B cell (primary cell): Measurements from ENCODE around the gene POLN. TPM values are rescaled to one million over a fixed set of nuclear protein-coding genes. Genes with fewer than 3 reads are reported as not detected.

ENCODE experiments used
- ATAC-seq: fragments of 200-7000 bp; cut with Tn5 transposase; one replicate; pipeline ENCODE4 v1.10.0; 2021; ENCODE audit warnings: low read depth, mild to moderate bottlenecking, moderate number of reproducible peaks, moderate library complexity
- CTCF ChIA-PET: fragments of 350-600 bp; sonication (Branson Sonifier 250); formaldehyde crosslinking; loops from one replicate; lab custom pipeline; 2021; ENCODE audit warnings: antibody characterized with exemption, inconsistent platforms; lab: Charles Lee
- POLR2A ChIA-PET: fragments of 350-600 bp; sonication (Branson Sonifier 250); formaldehyde crosslinking; loops from one replicate; lab custom pipeline; 2021; ENCODE audit warnings: antibody characterized with exemption; lab: Charles Lee
- DNase-seq: peaks from one replicate; pipeline ENCODE4 v3.0.0; 2013
- H2AFZ ChIP-seq: 2 replicates; pipeline ENCODE4 v1.6.1; 2012; ENCODE audit warnings: mild to moderate bottlenecking, low read depth, low read length; ENCODE audit not compliant: insufficient read depth, poor library complexity, severe bottlenecking
- H3K27ac ChIP-seq, 2 donors: 1 replicate in 1 of 2; 2 replicates in 1 of 2; pipeline ENCODE4 v1.5.1; 2012 to 2013; ENCODE audit warnings: low read length in 2 of 2, mild to moderate bottlenecking in 2 of 2, moderate library complexity in 1 of 2
- H3K27me3 ChIP-seq, 4 experiments: fragments of 200-600 bp in 1 of 4; sonication (generic) in 1 of 4; replicated peaks in 1 of 4; 1 replicate in 2 of 4; 2 replicates in 2 of 4; pipeline versions ENCODE4 v1.6.1 to v1.7.0; 2013 to 2016; ENCODE audit warnings: low read length in 3 of 4, mild to moderate bottlenecking in 2 of 4, mixed read lengths in 1 of 4, moderate library complexity in 1 of 4; ENCODE audit not compliant: insufficient read depth in 4 of 4, control insufficient read depth in 3 of 4; ENCODE audit errors: control extremely low read depth in 1 of 4
- H3K36me3 ChIP-seq, 2 experiments: replicated peaks in 1 of 2; 1 replicate in 1 of 2; 2 replicates in 1 of 2; pipeline versions ENCODE4 v1.6.1 to v1.7.1; 2013; ENCODE audit warnings: low read length in 1 of 2; ENCODE audit not compliant: insufficient read depth in 2 of 2, control insufficient read depth in 1 of 2; ENCODE audit errors: control extremely low read depth in 1 of 2, extremely low read depth in 1 of 2
- H3K4me1 ChIP-seq, 2 donors: fragments of 200-600 bp in 1 of 2; sonication (generic) in 1 of 2; 1 replicate in 1 of 2; 2 replicates in 1 of 2; pipeline versions ENCODE4 v1.5.1 to v1.6.1; 2013 to 2017; ENCODE audit warnings: low read length in 2 of 2; ENCODE audit not compliant: control insufficient read depth in 2 of 2, insufficient read depth in 2 of 2
- H3K4me2 ChIP-seq: replicated peaks from 2 replicates; pipeline ENCODE3; 2012; ENCODE audit warnings: mild to moderate bottlenecking, low read depth, low read length; ENCODE audit not compliant: poor library complexity, severe bottlenecking
- H3K4me3 ChIP-seq, 5 experiments: fragments of 200-600 bp in 1 of 5; sonication (generic) in 1 of 5; 1 replicate in 3 of 5; 2 replicates in 2 of 5; pipeline versions ENCODE4 v1.5.1 to v1.7.0; 2011 to 2016; ENCODE audit warnings: low read length in 4 of 5, mild to moderate bottlenecking in 4 of 5, low read depth in 2 of 5, control low read depth in 1 of 5, moderate library complexity in 1 of 5; ENCODE audit not compliant: insufficient read depth in 1 of 5; ENCODE audit errors: control extremely low read depth in 1 of 5, extremely low read depth in 1 of 5
- H3K79me2 ChIP-seq: fragments of 200-600 bp; sonication (generic); one replicate; pipeline ENCODE4 v1.6.0; 2016; ENCODE audit warnings: low read length; ENCODE audit not compliant: control insufficient read depth, insufficient read depth
- H3K9ac ChIP-seq: fragments of 200-600 bp; sonication (generic); 2 replicates; pipeline ENCODE4 v1.6.1; 2017; ENCODE audit warnings: mild to moderate bottlenecking, low read length, moderate library complexity
- H3K9me3 ChIP-seq, 3 donors: one replicate each; pipeline versions ENCODE4 v1.6.1 to v1.7.1; 2013; ENCODE audit warnings: low read length in 2 of 3; ENCODE audit not compliant: control insufficient read depth in 2 of 3, insufficient read depth in 1 of 3; ENCODE audit errors: control extremely low read depth in 1 of 3
- H4K20me1 ChIP-seq: 2 replicates; pipeline ENCODE4 v1.6.0; 2012; ENCODE audit warnings: mild to moderate bottlenecking, low read length; ENCODE audit not compliant: insufficient read depth, control insufficient read depth, poor library complexity, severe bottlenecking
- H3K27ac Mint-ChIP-seq: one replicate; pipeline ENCODE4 v1.8.0; 2021; ENCODE audit warnings: mixed read lengths
- H3K27me3 Mint-ChIP-seq: one replicate; pipeline ENCODE4 v1.8.0; 2021; ENCODE audit warnings: mixed read lengths
- H3K4me1 Mint-ChIP-seq: one replicate; pipeline ENCODE4 v1.8.0; 2021; ENCODE audit warnings: mixed read lengths
- H3K4me3 Mint-ChIP-seq: one replicate; pipeline ENCODE4 v1.8.0; 2021; ENCODE audit warnings: mixed read lengths
- H3K9me3 Mint-ChIP-seq: one replicate; pipeline ENCODE4 v1.8.0; 2022; ENCODE audit warnings: mixed read lengths; ENCODE audit not compliant: insufficient read depth
- EZH2 ChIP-seq: IDR thresholded peaks from 2 replicates; pipeline ENCODE4 v1.6.1; 2012; ENCODE audit warnings: borderline replicate concordance, low read depth, mild to moderate bottlenecking, moderate library complexity, low read length; ENCODE audit not compliant: insufficient read depth, poor library complexity, severe bottlenecking
- WGBS: methylation state at CpG from one replicate; pipeline ENCODE4 v1.1.5; 2013; ENCODE audit warnings: missing lambda C conversion rate; ENCODE audit not compliant: insufficient coverage; 5-methylcytosine and 5-hydroxymethylcytosine counted together
- intact Hi-C: fragments of 100-400 bp; cut with micrococcal nuclease; formaldehyde crosslinking; loops from one replicate; pipeline ENCODE4 v1.10.0; 2022
- polyA plus RNA-seq: library from polyadenylated mRNA; depleted of rRNA; stranded (reverse); fragments of >200 nt; gene quantifications from 2 replicates; pipeline ENCODE4 v1.2.3, GENCODE V29; 2012
- total RNA-seq, 2 donors: library from RNA; stranded (reverse); fragments of 120-200 nt in 1 of 2; gene quantifications; 1 replicate in 1 of 2; 2 replicates in 1 of 2; pipeline versions ENCODE4 v1.2.3 to v1.2.4, GENCODE V29; 2013 to 2022
- TF ChIP-seq, protein P1 (sequence below): fragments of 200-600 bp; IDR thresholded peaks from one replicate; pipeline ENCODE4 v1.8.0; 2022; ENCODE audit warnings: antibody characterized with exemption, mild to moderate bottlenecking

POLN gene
- total and polyA plus RNA-seq, 2 donors (not counting 1 experiment from before 2014, with no cell fraction given) = 0.73 to 1.5 TPM

GRCh38 chr4:2172627-2173231 lies 69.2 kb downstream of the POLN start:
- no peak overlapping the region for H3K4me3 Mint-ChIP-seq
- ChIA-PET POLR2A (no interaction called here), CTCF (no interaction called here)
- Histone ChIP-seq H3K9ac (no peak overlapping the region), H4K20me1 (no peaks in the 10 kb centered on the region), H3K4me2 (no peak overlapping the region), H3K4me3 (no peak overlapping the region), H3K79me2 (no peaks in the 10 kb centered on the region), H3K27me3 (no peaks in the 10 kb centered on the region), H2AFZ (no peak overlapping the region), H3K27ac (no peak overlapping the region), H3K4me1 (no peaks in the 10 kb centered on the region), H3K9me3 (no peaks in the 10 kb centered on the region), H3K36me3 (no peaks in the 10 kb centered on the region)
- no peaks in the 10 kb centered on the region for H3K27me3 Mint-ChIP-seq
- peaks cover 5% of the 10 kb centered on the region for H3K4me1 Mint-ChIP-seq
- intact Hi-C loops = no loop called here
- WGBS = 100% methylated on average over 5 of the region's 8 CpGs
- no peak overlapping the region for H3K27ac Mint-ChIP-seq
- DNase-seq = no peak
- no peak for ATAC-seq
- no peaks in the 10 kb centered on the region for H3K9me3 Mint-ChIP-seq
- no peak for TF ChIP-seq EZH2
- TF ChIP-seq, protein P1, sequence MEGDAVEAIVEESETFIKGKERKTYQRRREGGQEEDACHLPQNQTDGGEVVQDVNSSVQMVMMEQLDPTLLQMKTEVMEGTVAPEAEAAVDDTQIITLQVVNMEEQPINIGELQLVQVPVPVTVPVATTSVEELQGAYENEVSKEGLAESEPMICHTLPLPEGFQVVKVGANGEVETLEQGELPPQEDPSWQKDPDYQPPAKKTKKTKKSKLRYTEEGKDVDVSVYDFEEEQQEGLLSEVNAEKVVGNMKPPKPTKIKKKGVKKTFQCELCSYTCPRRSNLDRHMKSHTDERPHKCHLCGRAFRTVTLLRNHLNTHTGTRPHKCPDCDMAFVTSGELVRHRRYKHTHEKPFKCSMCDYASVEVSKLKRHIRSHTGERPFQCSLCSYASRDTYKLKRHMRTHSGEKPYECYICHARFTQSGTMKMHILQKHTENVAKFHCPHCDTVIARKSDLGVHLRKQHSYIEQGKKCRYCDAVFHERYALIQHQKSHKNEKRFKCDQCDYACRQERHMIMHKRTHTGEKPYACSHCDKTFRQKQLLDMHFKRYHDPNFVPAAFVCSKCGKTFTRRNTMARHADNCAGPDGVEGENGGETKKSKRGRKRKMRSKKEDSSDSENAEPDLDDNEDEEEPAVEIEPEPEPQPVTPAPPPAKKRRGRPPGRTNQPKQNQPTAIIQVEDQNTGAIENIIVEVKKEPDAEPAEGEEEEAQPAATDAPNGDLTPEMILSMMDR = no peak

GRCh38 chr4:2172161-2172560 lies 69.8 kb downstream of the POLN start:
- ATAC-seq (no peak), DNase-seq (no peak)
- Histone ChIP-seq H3K4me3 (no peak overlapping the region), H2AFZ (no peak overlapping the region), H3K27ac (no peak overlapping the region), H3K4me2 (no peak overlapping the region), H3K9ac (no peak overlapping the region), H3K36me3 (no peaks in the 10 kb centered on the region), H3K79me2 (no peaks in the 10 kb centered on the region), H3K9me3 (no peaks in the 10 kb centered on the region), H4K20me1 (no peaks in the 10 kb centered on the region), H3K4me1 (no peaks in the 10 kb centered on the region), H3K27me3 (no peaks in the 10 kb centered on the region)
- no peaks in the 10 kb centered on the region for H3K27me3 Mint-ChIP-seq
- H3K4me1 Mint-ChIP-seq = peaks cover 5% of the 10 kb centered on the region
- H3K4me3 Mint-ChIP-seq = no peak overlapping the region
- ChIA-PET POLR2A (no interaction called here), CTCF (no interaction called here)
- TF ChIP-seq, protein P1 = no peak
- no peak for TF ChIP-seq EZH2
- no peak overlapping the region for H3K27ac Mint-ChIP-seq
- intact Hi-C loops = no loop called here
- H3K9me3 Mint-ChIP-seq = no peaks in the 10 kb centered on the region
- 62% methylated on average over 4 of the region's 4 CpGs for WGBS
